Nephron (organoid): ENCODE data around the gene U2SURP.

ENCODE experiments used
- H3K27ac Mint-ChIP-seq, 3 experiments: 2 replicates each; pipeline ENCODE4 v1.8.0; 2020; ENCODE audit warnings: mixed read lengths in 3 of 3, mild to moderate bottlenecking in 2 of 3, moderate library complexity in 1 of 3
- H3K27me3 Mint-ChIP-seq: 2 replicates; pipeline ENCODE4 v1.8.0; 2021; ENCODE audit warnings: low read depth, mild to moderate bottlenecking, moderate library complexity, mixed read lengths
- H3K36me3 Mint-ChIP-seq: 2 replicates; pipeline ENCODE4 v1.8.0; 2020; ENCODE audit warnings: low read depth, mixed read lengths
- H3K4me1 Mint-ChIP-seq: 2 replicates; pipeline ENCODE4 v1.8.0; 2020; ENCODE audit warnings: mixed read lengths
- H3K4me3 Mint-ChIP-seq, 3 experiments: 2 replicates each; pipeline ENCODE4 v1.8.0; 2020; ENCODE audit warnings: mild to moderate bottlenecking in 3 of 3, mixed read lengths in 3 of 3, moderate library complexity in 2 of 3
- H3K9me3 Mint-ChIP-seq: 2 replicates; pipeline ENCODE4 v1.8.0; 2020; ENCODE audit warnings: mixed read lengths
- CTCF ChIP-seq, 3 experiments: fragments of 200-600 bp; sonication (generic); IDR thresholded peaks; one replicate each; pipeline ENCODE4 v1.5.0; 2021; ENCODE audit warnings: antibody characterized with exemption in 3 of 3; ENCODE audit not compliant: unreplicated experiment in 3 of 3

U2SURP gene

GRCh38 chr3:143001369-143002082, at the start of gene U2SURP:
U2SURP (plus strand) TSS chr3:143001570; CDS start chr3:143001629, 59 bp downstream.
- H3K27ac Mint-ChIP-seq: peak within 1 kb of the TSS; percentile 99 to 100 (median 99)
- peak within 1 kb of the TSS; percentile 98 to 99 (median 98) for H3K4me3 Mint-ChIP-seq
- H3K9me3 Mint-ChIP-seq: no peaks in the 10 kb centered on the region
- H3K27me3 Mint-ChIP-seq: no peaks in the 10 kb centered on the region
- TF ChIP-seq CTCF (IDR thresholded peaks at IDR 0.05; ENCODE audit: unreplicated experiment in 3 of 3): no peak
- H3K4me1 Mint-ChIP-seq: peaks cover 37% of the 10 kb centered on the region
- no peaks in the 10 kb centered on the region for H3K36me3 Mint-ChIP-seq

GRCh38 chr3:142951794-142952193, 49.6 kb upstream of the U2SURP start:
- Mint-ChIP-seq H3K9me3 (no peaks in the 10 kb centered on the region), H3K4me3 (no peak overlapping the region), H3K36me3 (no peaks in the 10 kb centered on the region), H3K27ac (no peak overlapping the region), H3K4me1 (no peaks in the 10 kb centered on the region), H3K27me3 (peaks cover 9% of the 10 kb centered on the region)
- no peak for TF ChIP-seq CTCF (IDR thresholded peaks at IDR 0.05; ENCODE audit: unreplicated experiment in 3 of 3)

GRCh38 chr3:142952272-142953193, 48.8 kb upstream of the U2SURP start:
- Mint-ChIP-seq H3K27me3 (peaks cover 16% of the 10 kb centered on the region), H3K36me3 (no peaks in the 10 kb centered on the region), H3K4me1 (no peaks in the 10 kb centered on the region), H3K27ac (no peak overlapping the region), H3K9me3 (no peaks in the 10 kb centered on the region), H3K4me3 (no peak overlapping the region)
- TF ChIP-seq CTCF (IDR thresholded peaks at IDR 0.05; ENCODE audit: unreplicated experiment in 3 of 3): no peak

GRCh38 chr3:142953443-142953842, 47.9 kb upstream of the U2SURP start:
- no peak for TF ChIP-seq CTCF (IDR thresholded peaks at IDR 0.05; ENCODE audit: unreplicated experiment in 3 of 3)
- H3K36me3 Mint-ChIP-seq: no peaks in the 10 kb centered on the region
- H3K4me3 Mint-ChIP-seq: no peak overlapping the region
- no peaks in the 10 kb centered on the region for H3K9me3 Mint-ChIP-seq
- H3K4me1 Mint-ChIP-seq: no peaks in the 10 kb centered on the region
- no peak overlapping the region for H3K27ac Mint-ChIP-seq
- H3K27me3 Mint-ChIP-seq: peaks cover 12% of the 10 kb centered on the region

- Mint-ChIP-seq H3K9me3 (peaks cover 7% of the 10 kb centered on the region), H3K4me3 (no peak overlapping the region), H3K27ac (no peak overlapping the region), H3K36me3 (no peaks in the 10 kb centered on the region), H3K4me1 (no peaks in the 10 kb centered on the region), H3K27me3 (peaks cover 32% of the 10 kb centered on the region)
- no peak for TF ChIP-seq CTCF (IDR thresholded peaks at IDR 0.05; ENCODE audit: unreplicated experiment in 3 of 3)
Observed at GRCh38 chr3:142958707-142959106, 42.7 kb upstream of the U2SURP start.
